CD4-positive, alpha-beta T cell treated with Interleukin-6 for 4 hours (primary cell): ENCODE data around the gene VPREB3.

Experiments
- DNase-seq: peaks from one replicate; pipeline ENCODE4 v3.0.0-alpha.2; 2020; ENCODE audit warnings: mixed read lengths

VPREB3 gene

GRCh38 chr22:23782252-23782651 lies 28.0 kb upstream of the VPREB3 start:
- DNase-seq, result no peak

- no peak for DNase-seq
These were observed 27.4 kb upstream of the VPREB3 start for GRCh38 chr22:23781511-23782183.

GRCh38 chr22:23781065-23781464 lies 26.8 kb upstream of the VPREB3 start:
- DNase-seq, result no peak

DNA sequence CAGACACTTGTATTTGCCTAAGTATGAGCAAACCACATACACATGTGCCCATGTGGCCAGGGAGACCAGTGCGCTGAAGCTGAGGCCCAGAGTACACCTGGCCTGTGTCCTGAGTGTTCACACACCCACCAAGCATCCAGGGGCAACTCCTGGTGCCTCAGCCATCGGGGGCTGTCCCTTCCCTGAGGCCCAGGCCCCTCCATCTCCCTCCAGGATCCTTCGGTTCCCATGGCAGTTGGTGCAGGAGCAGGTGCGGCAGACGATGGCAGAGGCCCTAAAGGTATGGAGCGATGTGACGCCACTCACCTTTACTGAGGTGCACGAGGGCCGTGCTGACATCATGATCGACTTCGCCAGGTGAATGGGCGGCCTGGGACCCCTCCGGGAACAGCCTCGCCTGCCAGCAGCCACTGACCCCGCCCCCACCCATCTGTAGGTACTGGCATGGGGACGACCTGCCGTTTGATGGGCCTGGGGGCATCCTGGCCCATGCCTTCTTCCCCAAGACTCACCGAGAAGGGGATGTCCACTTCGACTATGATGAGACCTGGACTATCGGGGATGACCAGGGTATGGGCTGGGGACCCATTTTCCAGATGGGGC lies 26.0 kb upstream of the VPREB3 start:
- DNase-seq, result no peak

DNA sequence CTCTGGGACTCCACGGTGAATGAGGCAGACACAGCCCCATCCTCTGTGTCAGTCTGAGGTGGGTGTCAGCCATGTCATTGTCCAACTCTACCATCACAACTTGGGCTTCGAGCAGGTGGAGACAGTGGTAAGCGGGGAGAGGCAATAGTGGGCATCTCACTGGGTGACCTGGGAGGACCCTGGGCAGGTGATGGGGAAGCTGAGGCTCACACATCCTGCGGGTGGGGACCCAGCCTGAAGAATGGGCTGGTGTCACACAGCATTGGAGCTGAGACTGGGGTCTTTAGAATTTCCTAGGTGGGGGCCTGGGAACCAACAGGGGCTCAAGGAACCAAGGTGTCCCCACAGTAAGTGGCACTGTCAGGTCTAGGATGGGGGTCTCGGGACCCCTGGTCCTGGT lies 25.5 kb upstream of the VPREB3 start:
- no peak for DNase-seq

DNA sequence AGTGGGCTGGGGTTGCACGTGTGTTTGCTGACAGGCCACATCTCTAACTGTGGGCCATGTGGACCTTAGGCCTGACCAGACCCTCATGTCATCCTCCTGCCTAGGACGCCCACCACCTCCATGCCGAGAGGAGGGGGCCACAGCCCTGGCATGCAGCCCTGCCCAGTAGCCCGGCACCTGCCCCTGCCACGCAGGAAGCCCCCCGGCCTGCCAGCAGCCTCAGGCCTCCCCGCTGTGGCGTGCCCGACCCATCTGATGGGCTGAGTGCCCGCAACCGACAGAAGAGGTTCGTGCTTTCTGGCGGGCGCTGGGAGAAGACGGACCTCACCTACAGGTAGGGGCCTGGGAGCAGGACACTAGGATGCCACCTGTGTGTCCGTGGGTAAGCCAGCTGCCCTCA lies 24.9 kb upstream of the VPREB3 start:
- no peak for DNase-seq

- DNase-seq, result no peak
These were observed 24.3 kb upstream of the VPREB3 start for GRCh38 chr22:23778577-23778900.

DNA sequence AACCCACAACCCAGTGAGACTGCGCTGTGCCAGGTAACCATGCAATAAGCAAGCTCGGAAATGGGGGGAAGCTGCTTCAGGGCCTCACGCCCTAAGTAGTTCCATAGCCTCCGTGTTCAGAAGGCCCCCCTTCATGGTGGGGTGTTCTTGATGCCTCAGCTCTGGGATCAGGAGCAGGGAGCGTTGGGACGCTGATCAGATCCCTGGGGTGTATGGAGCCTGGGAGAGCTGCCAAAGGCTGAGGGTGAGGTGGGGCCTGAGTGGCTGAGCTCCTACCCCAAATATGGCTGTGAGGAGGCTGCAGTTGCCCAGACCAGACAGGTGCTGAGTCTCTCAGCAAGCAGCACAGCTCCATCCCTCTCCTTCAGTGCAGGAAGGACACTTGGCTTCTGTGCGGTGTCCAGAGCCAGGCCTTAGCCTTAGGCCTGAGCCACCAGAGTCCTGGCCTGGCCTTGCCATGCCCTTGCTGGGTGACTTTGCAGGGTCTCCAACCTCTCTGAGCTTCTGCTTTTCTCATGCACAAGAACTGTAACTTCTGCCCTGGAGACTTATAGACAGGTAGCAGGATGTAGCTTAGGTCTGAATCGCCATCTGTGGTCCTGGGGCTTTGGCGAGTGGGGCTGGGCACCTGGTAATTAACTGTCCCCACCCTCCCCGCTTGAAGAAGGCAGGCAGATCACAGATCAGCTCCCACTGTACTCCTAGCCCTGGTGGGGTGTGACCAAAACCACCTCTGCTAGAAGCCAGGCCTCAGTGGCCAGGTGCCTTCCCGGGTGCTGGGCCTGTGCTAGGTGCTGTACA lies 23.8 kb upstream of the VPREB3 start:
- DNase-seq, result no peak

- DNase-seq, result no peak
These were observed 21.7 kb upstream of the VPREB3 start for GRCh38 chr22:23775779-23776375.

DNA sequence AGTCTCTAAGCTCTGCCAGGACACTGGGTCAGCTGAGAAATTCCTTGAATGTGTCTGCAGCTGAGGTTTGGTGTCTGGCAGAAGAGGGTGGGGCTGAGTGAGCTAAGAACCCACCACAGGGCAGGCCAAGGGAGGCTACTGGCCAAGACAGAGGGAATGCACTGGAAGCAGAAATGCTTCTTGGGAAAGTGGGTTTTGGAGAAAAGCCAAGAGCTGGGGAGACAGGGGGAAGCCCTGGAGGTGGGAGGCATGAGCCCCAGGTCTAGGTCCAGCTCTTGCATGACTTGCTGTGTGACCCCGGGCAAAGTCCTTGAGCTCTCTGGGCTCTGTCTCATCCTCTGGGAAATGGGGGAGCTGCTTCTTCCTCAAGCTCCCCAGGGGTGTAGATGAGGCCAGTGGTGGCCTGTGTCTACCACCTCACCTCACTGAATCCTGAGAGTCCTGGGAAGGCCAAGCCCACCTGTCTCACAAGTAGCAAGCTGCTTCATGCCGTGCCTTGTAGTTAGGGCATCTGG lies 20.8 kb upstream of the VPREB3 start:
- DNase-seq, result no peak

- no peak for DNase-seq
These were observed 20.1 kb upstream of the VPREB3 start for GRCh38 chr22:23774114-23774921.

DNA sequence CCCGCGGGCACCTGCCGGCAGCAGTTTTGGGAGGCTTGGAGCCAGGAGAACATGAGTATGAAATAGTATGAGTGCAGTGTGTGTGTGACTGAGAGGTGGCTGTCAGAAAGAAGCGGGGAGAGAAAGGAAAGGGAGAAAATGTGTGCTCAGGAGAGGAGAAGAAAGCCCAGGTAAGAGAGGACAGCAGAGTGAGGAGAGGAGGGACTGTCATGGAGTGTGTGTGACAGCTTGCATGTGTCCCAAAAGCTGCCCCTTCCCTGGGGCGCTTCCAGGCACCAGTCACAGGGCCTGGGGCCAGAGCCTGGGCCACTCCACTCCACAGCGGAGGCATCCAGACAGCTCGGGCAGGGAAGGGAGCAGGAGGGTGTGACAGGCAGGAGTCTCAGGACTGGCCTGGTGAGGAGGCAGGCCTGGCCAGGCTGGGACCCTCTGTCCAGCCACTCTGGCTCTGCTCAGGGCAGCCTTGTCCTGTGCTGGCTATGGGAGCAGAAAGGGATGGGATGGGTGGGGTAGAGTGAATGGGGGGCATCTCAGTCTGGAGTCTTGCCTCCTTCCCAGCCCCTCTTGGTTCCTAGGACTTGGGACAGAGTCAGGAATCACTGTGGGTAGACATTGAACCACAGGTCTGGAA lies 19.4 kb upstream of the VPREB3 start:
- no peak for DNase-seq

- peak; percentile 82 for DNase-seq
These were observed 18.6 kb upstream of the VPREB3 start, which contains the start of gene MMP11 for GRCh38 chr22:23772649-23773473. Gene MMP11 (plus strand): TSS chr22:23772849. CDS start chr22:23772871, 22 bp downstream.

DNA sequence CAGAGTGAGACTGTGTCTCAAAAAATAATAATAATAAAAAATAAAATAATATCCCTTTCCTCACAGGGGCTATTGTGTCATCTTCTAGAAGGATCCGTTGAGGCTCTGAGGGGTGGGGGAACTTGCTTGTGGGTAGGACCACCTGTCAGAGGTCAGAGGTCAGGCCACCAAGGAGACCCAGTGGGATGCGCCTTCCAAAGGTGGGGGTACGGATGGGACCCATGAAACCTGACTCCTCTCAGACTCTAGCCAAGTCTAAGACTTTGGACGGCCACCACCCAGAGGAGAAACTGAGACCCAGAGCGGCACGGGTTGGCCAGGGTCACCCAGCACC lies 18.1 kb upstream of the VPREB3 start:
- DNase-seq, result no peak

- no peak for DNase-seq
These were observed 15.2 kb upstream of the VPREB3 start for GRCh38 chr22:23769321-23769965.

DNA sequence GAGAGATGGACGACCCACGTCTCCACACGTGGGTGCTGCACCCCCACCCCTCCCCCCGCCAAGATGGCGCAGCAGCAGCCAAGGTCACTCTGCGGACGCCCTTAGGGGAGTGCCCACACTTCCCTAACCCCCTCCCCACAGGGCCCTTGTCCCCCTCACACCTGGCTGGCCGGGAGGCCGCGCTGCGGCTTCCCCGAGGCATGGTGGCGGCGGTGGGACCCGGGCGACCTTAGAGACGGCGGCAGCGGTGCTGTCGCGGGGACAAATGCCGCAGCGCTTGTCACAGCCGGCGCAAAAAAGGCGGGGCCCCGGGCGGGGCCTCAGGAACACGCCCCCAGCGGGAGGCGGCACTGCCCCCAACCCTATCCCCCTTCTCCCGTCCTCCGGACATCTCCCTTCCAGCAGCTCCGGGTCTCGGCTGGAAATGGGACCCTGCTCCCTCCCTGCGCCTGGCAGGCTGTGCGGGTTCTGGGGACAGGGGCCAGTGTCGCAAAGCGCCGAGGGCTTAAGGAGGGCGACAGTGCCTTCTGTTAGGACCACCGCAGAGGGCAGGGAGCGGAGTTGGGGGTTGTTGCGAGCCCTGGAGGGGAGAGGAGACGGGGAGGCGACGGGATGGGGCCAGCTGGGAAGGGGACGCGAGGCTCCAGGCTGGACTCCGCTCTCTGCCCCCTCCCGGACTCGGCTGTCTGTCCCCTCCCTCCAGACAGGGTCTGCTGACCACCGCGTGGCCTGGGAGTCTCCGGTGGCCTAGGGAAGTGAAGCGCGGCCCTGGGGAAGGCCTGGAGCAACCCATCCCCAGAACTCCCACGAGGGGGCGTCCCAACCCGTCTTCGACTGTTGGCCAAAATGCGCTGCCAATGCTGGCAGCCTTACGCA lies 13.7 kb upstream of the VPREB3 start, which contains the start of gene CHCHD10:
CHCHD10 (minus strand) TSS at position 300 of the 876 bp plus-strand sequence; CDS start at position 202, 98 bp downstream.
- DNase-seq, result peak; percentile 83

DNA sequence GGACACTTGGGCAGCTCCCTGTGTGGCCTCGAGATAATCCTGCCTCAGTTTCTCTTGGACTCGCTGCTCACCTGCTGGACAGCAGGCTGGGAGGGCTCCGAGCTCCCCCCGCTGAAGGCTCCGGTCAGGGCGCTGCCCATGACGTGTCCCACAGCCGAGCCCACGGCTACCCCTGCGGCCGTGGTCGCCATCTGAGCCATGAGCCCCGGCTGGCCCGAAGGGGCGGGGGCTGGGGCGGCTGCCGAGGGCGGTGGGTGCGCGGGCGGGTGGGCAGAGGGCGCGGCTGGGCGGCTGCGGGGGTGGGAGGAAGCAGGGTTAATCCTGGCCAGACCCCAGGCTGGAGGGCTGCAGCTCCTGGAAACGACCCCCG lies 13.1 kb upstream of the VPREB3 start:
- DNase-seq, result no peak

- DNase-seq, result no peak
These were observed 11.0 kb upstream of the VPREB3 start for GRCh38 chr22:23764899-23765881.
